Loucy (cell line): ENCODE data around the gene CAMTA1.

ENCODE experiments used
- H2AFZ ChIP-seq: fragments of 200-600 bp; sonication (generic); 2 replicates; pipeline ENCODE4 v1.6.0; 2016; ENCODE audit warnings: antibody characterized with exemption, mild to moderate bottlenecking, low read length, moderate library complexity
- H3F3A ChIP-seq: fragments of 200-600 bp; 2 replicates; pipeline ENCODE4 v1.6.0; 2016; ENCODE audit warnings: antibody characterized with exemption, low read depth, mild to moderate bottlenecking
- H3K27me3 ChIP-seq: fragments of 200-600 bp; sonication (generic); 2 replicates; pipeline ENCODE4 v1.6.1; 2014; ENCODE audit warnings: low read length, mild to moderate bottlenecking; ENCODE audit not compliant: insufficient read depth, poor library complexity, severe bottlenecking
- H3K36me3 ChIP-seq: fragments of 200-600 bp; sonication (generic); 2 replicates; pipeline ENCODE4 v1.6.1; 2016; ENCODE audit warnings: low read length; ENCODE audit not compliant: insufficient read depth
- H3K4me1 ChIP-seq: fragments of 200-600 bp; sonication (generic); 2 replicates; pipeline ENCODE4 v1.5.1; 2014; ENCODE audit warnings: low read length, mild to moderate bottlenecking; ENCODE audit not compliant: insufficient read depth, poor library complexity, severe bottlenecking
- H3K4me2 ChIP-seq: fragments of 200-600 bp; sonication (generic); 2 replicates; pipeline ENCODE4 v1.6.0; 2014; ENCODE audit warnings: antibody characterized with exemption, low read length, low read depth, mild to moderate bottlenecking; ENCODE audit not compliant: poor library complexity, severe bottlenecking
- H3K4me3 ChIP-seq: fragments of 200-600 bp; sonication (generic); 2 replicates; pipeline ENCODE4 v1.5.1; 2014; ENCODE audit warnings: low read length, mild to moderate bottlenecking, mixed read lengths; ENCODE audit not compliant: poor library complexity, severe bottlenecking
- H3K79me2 ChIP-seq: fragments of 200-600 bp; sonication (generic); 2 replicates; pipeline ENCODE4 v1.6.1; 2014; ENCODE audit warnings: low read length; ENCODE audit not compliant: insufficient read depth
- H3K9ac ChIP-seq: fragments of 200-600 bp; sonication (generic); 2 replicates; pipeline ENCODE4 v1.6.0; 2014; ENCODE audit warnings: mild to moderate bottlenecking, low read depth, low read length, moderate library complexity; ENCODE audit not compliant: poor library complexity, severe bottlenecking
- H3K9me2 ChIP-seq: fragments of 200-600 bp; sonication (generic); replicated peaks from 2 replicates; pipeline ENCODE4 v1.6.1; 2016; ENCODE audit warnings: low read depth, low read length, mixed read lengths
- H3K9me3 ChIP-seq: fragments of 200-600 bp; sonication (generic); 2 replicates; pipeline ENCODE4 v1.6.1; 2014; ENCODE audit warnings: mild to moderate bottlenecking, antibody characterized with exemption, low read length, low read depth; ENCODE audit not compliant: insufficient read depth
- H4K20me1 ChIP-seq: fragments of 200-600 bp; sonication (generic); 2 replicates; pipeline ENCODE4 v1.6.0; 2014; ENCODE audit warnings: antibody characterized with exemption, low read length, mild to moderate bottlenecking; ENCODE audit not compliant: insufficient read depth, poor library complexity, severe bottlenecking
- EZH2phosphoT487 ChIP-seq: fragments of 200-600 bp; IDR thresholded peaks from 2 replicates; pipeline ENCODE4 v1.6.1; 2018; ENCODE audit warnings: antibody characterized with exemption, mild to moderate bottlenecking, moderate library complexity, borderline replicate concordance
- TF ChIP-seq, protein P1 (sequence below): fragments of 200-600 bp; sonication (generic); conservative IDR thresholded peaks from 2 replicates; pipeline ENCODE4 v1.5.1; 2014; ENCODE audit warnings: mild to moderate bottlenecking, antibody characterized with exemption, low read length

The CAMTA1 gene

DNA sequence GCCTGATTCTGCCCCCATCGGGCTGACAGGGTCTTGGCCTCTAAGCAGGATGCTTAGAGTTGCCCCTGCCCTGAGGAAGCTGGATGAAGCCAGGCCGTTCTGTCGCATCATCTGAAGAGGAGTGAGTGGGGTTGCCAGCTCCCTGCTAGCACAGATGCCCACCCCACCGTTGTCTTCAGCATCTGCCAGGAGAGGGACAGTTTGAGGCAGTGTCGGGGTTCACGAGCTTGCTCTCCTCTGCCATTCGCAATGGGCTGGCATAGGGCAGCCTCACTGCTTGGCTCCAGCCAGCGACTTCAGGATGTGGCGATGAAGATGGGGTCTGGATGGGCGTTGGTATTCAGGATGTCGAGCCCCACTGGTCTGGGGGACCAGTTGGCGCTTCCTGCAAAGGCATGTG lies 840.1 kb downstream of the CAMTA1 start:
- TF ChIP-seq, protein P1, sequence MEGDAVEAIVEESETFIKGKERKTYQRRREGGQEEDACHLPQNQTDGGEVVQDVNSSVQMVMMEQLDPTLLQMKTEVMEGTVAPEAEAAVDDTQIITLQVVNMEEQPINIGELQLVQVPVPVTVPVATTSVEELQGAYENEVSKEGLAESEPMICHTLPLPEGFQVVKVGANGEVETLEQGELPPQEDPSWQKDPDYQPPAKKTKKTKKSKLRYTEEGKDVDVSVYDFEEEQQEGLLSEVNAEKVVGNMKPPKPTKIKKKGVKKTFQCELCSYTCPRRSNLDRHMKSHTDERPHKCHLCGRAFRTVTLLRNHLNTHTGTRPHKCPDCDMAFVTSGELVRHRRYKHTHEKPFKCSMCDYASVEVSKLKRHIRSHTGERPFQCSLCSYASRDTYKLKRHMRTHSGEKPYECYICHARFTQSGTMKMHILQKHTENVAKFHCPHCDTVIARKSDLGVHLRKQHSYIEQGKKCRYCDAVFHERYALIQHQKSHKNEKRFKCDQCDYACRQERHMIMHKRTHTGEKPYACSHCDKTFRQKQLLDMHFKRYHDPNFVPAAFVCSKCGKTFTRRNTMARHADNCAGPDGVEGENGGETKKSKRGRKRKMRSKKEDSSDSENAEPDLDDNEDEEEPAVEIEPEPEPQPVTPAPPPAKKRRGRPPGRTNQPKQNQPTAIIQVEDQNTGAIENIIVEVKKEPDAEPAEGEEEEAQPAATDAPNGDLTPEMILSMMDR = no peak
- no peak for TF ChIP-seq EZH2phosphoT487
- no peaks in the 10 kb centered on the region for H3F3A ChIP-seq
- H2AFZ ChIP-seq = no peak overlapping the region
- H3K4me3 ChIP-seq = no peak overlapping the region
- no peaks in the 10 kb centered on the region for H3K4me1 ChIP-seq
- no peak overlapping the region for H3K4me2 ChIP-seq
- H3K36me3 ChIP-seq = no peaks in the 10 kb centered on the region
- H3K79me2 ChIP-seq = no peaks in the 10 kb centered on the region
- no peak overlapping the region for H3K9ac ChIP-seq
- no peaks in the 10 kb centered on the region for H3K27me3 ChIP-seq
- no peaks in the 10 kb centered on the region for H3K9me2 ChIP-seq
- H3K9me3 ChIP-seq = no peaks in the 10 kb centered on the region
- no peaks in the 10 kb centered on the region for H4K20me1 ChIP-seq

DNA sequence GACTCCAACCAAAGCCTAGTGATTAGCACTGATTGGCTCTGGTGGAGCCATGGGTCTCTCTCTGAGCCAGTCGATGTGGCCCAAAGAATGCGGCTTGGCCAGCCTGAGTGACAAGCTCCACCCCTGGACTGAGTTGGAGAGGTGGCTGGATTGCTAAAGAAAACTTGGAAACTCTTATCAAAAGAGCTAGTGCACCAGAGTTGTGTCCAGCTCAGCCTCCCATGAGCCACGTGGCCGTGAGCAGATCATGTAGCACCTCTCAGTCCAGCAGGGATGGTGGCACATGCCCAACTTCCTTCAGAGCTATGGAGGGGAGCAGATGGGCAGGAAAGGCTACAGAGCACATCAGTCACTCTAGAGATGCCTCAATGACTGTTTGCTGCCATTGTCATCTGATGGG lies 843.0 kb downstream of the CAMTA1 start:
- H3K9me3 ChIP-seq = no peaks in the 10 kb centered on the region
- H3K79me2 ChIP-seq = no peaks in the 10 kb centered on the region
- no peak overlapping the region for H3K4me3 ChIP-seq
- H3K36me3 ChIP-seq = no peaks in the 10 kb centered on the region
- no peak overlapping the region for H3K4me2 ChIP-seq
- no peaks in the 10 kb centered on the region for H3K4me1 ChIP-seq
- H3K9ac ChIP-seq = no peak overlapping the region
- no peaks in the 10 kb centered on the region for H3K9me2 ChIP-seq
- TF ChIP-seq, protein P1 = no peak
- TF ChIP-seq EZH2phosphoT487 = no peak
- H2AFZ ChIP-seq = no peak overlapping the region
- H3F3A ChIP-seq = no peaks in the 10 kb centered on the region
- H4K20me1 ChIP-seq = no peaks in the 10 kb centered on the region
- no peaks in the 10 kb centered on the region for H3K27me3 ChIP-seq

DNA sequence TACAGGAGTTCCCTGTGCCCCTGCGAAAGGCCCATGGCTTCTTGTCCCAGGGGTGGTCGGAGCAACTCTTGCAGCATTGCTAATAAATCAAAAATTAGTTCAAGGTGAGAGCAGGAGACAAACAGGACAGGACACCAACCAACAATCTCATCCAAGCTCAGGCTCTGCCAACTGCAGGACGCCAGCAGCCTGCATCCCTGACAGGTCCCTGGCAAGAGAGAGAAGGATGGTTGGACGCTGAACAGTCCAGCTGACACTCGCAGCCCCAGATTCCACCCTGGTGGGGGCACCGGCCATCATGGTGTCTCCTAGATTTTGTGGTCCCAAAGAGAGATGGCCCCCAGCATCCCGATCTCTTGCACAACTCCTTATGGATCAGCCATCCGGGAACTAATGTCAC lies 843.8 kb downstream of the CAMTA1 start:
- H3K4me2 ChIP-seq = no peak overlapping the region

More for the DNA sequence above, 843.8 kb downstream of the CAMTA1 start:
- H3K79me2 ChIP-seq = no peaks in the 10 kb centered on the region
- H3F3A ChIP-seq = no peaks in the 10 kb centered on the region
- H3K9ac ChIP-seq = no peak overlapping the region
- H3K9me3 ChIP-seq = no peaks in the 10 kb centered on the region
- no peaks in the 10 kb centered on the region for H4K20me1 ChIP-seq
- no peaks in the 10 kb centered on the region for H3K4me1 ChIP-seq
- TF ChIP-seq EZH2phosphoT487 = no peak
- TF ChIP-seq, protein P1 = no peak
- H3K9me2 ChIP-seq = no peaks in the 10 kb centered on the region
- H3K4me3 ChIP-seq = no peak overlapping the region
- H2AFZ ChIP-seq = no peak overlapping the region
- H3K27me3 ChIP-seq = no peaks in the 10 kb centered on the region
- no peaks in the 10 kb centered on the region for H3K36me3 ChIP-seq
